HL-60 (cell line): ENCODE results near the gene HSPA4.

Experiments used
- DNase-seq, 2 experiments: peaks; one replicate each; pipeline ENCODE4 v3.0.0-alpha.2; 2010 to 2020; ENCODE audit warnings: low read depth in 1 of 2, low spot score in 1 of 2
- H3K27ac ChIP-seq: fragments of 250-450 bp; sonication (Bioruptor Pico); replicated peaks from 2 replicates; pipeline ENCODE4 v1.5.1; 2020; ENCODE audit warnings: mild to moderate bottlenecking, moderate library complexity
- H3K27me3 ChIP-seq: fragments of 250-450 bp; sonication (Bioruptor Pico); 2 replicates; pipeline ENCODE4 v1.5.1; 2021; ENCODE audit warnings: mild to moderate bottlenecking, moderate library complexity; ENCODE audit not compliant: insufficient read depth, poor library complexity, severe bottlenecking
- H3K4me3 ChIP-seq: replicated peaks from 2 replicates; pipeline ENCODE4 v1.5.1; 2011; ENCODE audit warnings: mild to moderate bottlenecking, control low read depth, low read length; ENCODE audit not compliant: insufficient read depth
- CTCF ChIP-seq: IDR thresholded peaks from one replicate; pipeline ENCODE4 v1.5.1; 2011; ENCODE audit warnings: low read length, control low read depth, inconsistent platforms; ENCODE audit not compliant: insufficient read depth
- GABPA ChIP-seq: IDR thresholded peaks from 2 replicates; pipeline ENCODE4 v1.6.1; 2012; ENCODE audit warnings: low read depth
- POLR2AphosphoS5 ChIP-seq: IDR thresholded peaks from 2 replicates; pipeline ENCODE4 v1.6.1; 2012; ENCODE audit warnings: low read depth
- REST ChIP-seq: IDR thresholded peaks from 2 replicates; pipeline ENCODE4 v1.6.1; 2012; ENCODE audit warnings: low read depth; ENCODE audit not compliant: insufficient replicate concordance
- SPI1 ChIP-seq: IDR thresholded peaks from 2 replicates; pipeline ENCODE4 v1.6.1; 2012; ENCODE audit warnings: low read depth, mild to moderate bottlenecking, borderline replicate concordance

HSPA4 gene

GRCh38 chr5:133120156-133120750 is 68.4 kb downstream of the HSPA4 start:
- Histone ChIP-seq H3K27me3 (no peaks in the 10 kb centered on the region), H3K27ac (no peak overlapping the region), H3K4me3 (no peak overlapping the region)
- DNase-seq, result no peak
- TF ChIP-seq GABPA, result no peak
- no peak for TF ChIP-seq POLR2AphosphoS5
- TF ChIP-seq SPI1, result no peak
- TF ChIP-seq REST, result no peak
- no peak for TF ChIP-seq CTCF

GRCh38 chr5:133121080-133121479 is 69.3 kb downstream of the HSPA4 start:
- no peak overlapping the region for H3K4me3 ChIP-seq
- no peak overlapping the region for H3K27ac ChIP-seq
- no peaks in the 10 kb centered on the region for H3K27me3 ChIP-seq
- DNase-seq, result no peak
- TF ChIP-seq GABPA (no peak), SPI1 (no peak), REST (no peak), POLR2AphosphoS5 (no peak), CTCF (no peak)

GRCh38 chr5:133121611-133122150 is 69.9 kb downstream of the HSPA4 start:
- no peak for DNase-seq
- H3K4me3 ChIP-seq, result no peak overlapping the region
- no peak overlapping the region for H3K27ac ChIP-seq
- TF ChIP-seq CTCF, result no peak
- TF ChIP-seq POLR2AphosphoS5, result no peak
- TF ChIP-seq REST, result no peak
- no peak for TF ChIP-seq SPI1
- no peak for TF ChIP-seq GABPA
- H3K27me3 ChIP-seq, result no peaks in the 10 kb centered on the region
